ENCODE data around the gene MYL7.
"Not testable (repeated sequence)": the region's sequence is repeated elsewhere in the genome, so short reads cannot be mapped to it uniquely, and the experiment has no call there.

Gene MYL7

GRCh38 chr7:44127161-44127560 is 14.0 kb downstream of the MYL7 start:
- H3K4me1 ChIP-seq (ENCODE audit: control insufficient read depth in 1 of 2, insufficient read depth in 1 of 2, low read depth in 1 of 2, low read length in 1 of 2), result peaks cover 13 to 15% of the 10 kb centered on the region in 2 experiments
- no peak overlapping the region for H3K27ac ChIP-seq
- no peaks in the 10 kb centered on the region for H3K36me3 ChIP-seq
- TF ChIP-seq CTCF (IDR thresholded peaks at IDR 0.05), result no peak
- no peak overlapping the region for H3K4me3 ChIP-seq (ENCODE audit: low read depth in 1 of 2, low read length in 1 of 2)
- H3K9me3 ChIP-seq, result no peaks in the 10 kb centered on the region
- H3K27me3 ChIP-seq, result peaks cover 7% of the 10 kb centered on the region

- H3K27me3 ChIP-seq, result not testable (repeated sequence)
These were observed 14.6 kb downstream of the MYL7 start for GRCh38 chr7:44126574-44126973.

GRCh38 chr7:44124822-44125202 is 16.3 kb downstream of the MYL7 start:
- no peak for TF ChIP-seq CTCF (IDR thresholded peaks at IDR 0.05)
- Histone ChIP-seq H3K4me3 (ENCODE audit: low read depth in 1 of 2, low read length in 1 of 2) (no peak overlapping the region), H3K27me3 (peaks cover 7% of the 10 kb centered on the region), H3K36me3 (no peaks in the 10 kb centered on the region), H3K27ac (no peak overlapping the region), H3K9me3 (no peaks in the 10 kb centered on the region), H3K4me1 (ENCODE audit: control insufficient read depth in 1 of 2, insufficient read depth in 1 of 2, low read depth in 1 of 2, low read length in 1 of 2) (peaks cover 13 to 15% of the 10 kb centered on the region in 2 experiments)

More at GRCh38 chr7:44126574-44126973, 14.6 kb downstream of the MYL7 start:
- H3K4me1 ChIP-seq (ENCODE audit: control insufficient read depth in 1 of 2, insufficient read depth in 1 of 2, low read depth in 1 of 2, low read length in 1 of 2), result peaks cover 13 to 15% of the 10 kb centered on the region in 2 experiments
- H3K27ac ChIP-seq; H3K36me3 ChIP-seq; H3K9me3 ChIP-seq; H3K4me3 ChIP-seq (ENCODE audit: low read depth in 1 of 2, low read length in 1 of 2): not testable (repeated sequence)

- H3K27ac ChIP-seq, result peak within 1 kb of the TSS; percentile 37
- peak; percentile 52 for TF ChIP-seq CTCF (IDR thresholded peaks at IDR 0.05)
These were observed 17.7 kb downstream of the MYL7 start, which contains the start of gene POLD2 for GRCh38 chr7:44123190-44124003. TSS of gene POLD2 (minus strand) at chr7:44123548. CDS start at chr7:44122053, 1,495 bp downstream.

GRCh38 chr7:44122529-44122928 is 18.6 kb downstream of the MYL7 start:
- no peaks in the 10 kb centered on the region for H3K36me3 ChIP-seq
- peak overlapping the region; percentile 72 to 86 for H3K4me3 ChIP-seq (ENCODE audit: low read depth in 1 of 2, low read length in 1 of 2)
- peaks cover 13 to 15% of the 10 kb centered on the region in 2 experiments for H3K4me1 ChIP-seq (ENCODE audit: control insufficient read depth in 1 of 2, insufficient read depth in 1 of 2, low read depth in 1 of 2, low read length in 1 of 2)
- peaks cover 7% of the 10 kb centered on the region for H3K27me3 ChIP-seq
- TF ChIP-seq CTCF (IDR thresholded peaks at IDR 0.05), result no peak
- no peaks in the 10 kb centered on the region for H3K9me3 ChIP-seq
- no peak overlapping the region for H3K27ac ChIP-seq

More at GRCh38 chr7:44123190-44124003, 17.7 kb downstream of the MYL7 start, which contains the start of gene POLD2:
- Histone ChIP-seq H3K27me3 (peaks cover 7% of the 10 kb centered on the region), H3K9me3 (no peaks in the 10 kb centered on the region), H3K4me3 (ENCODE audit: low read depth in 1 of 2, low read length in 1 of 2) (peak within 1 kb of the TSS; percentile 72 to 86), H3K36me3 (no peaks in the 10 kb centered on the region), H3K4me1 (ENCODE audit: control insufficient read depth in 1 of 2, insufficient read depth in 1 of 2, low read depth in 1 of 2, low read length in 1 of 2) (peaks cover 13 to 15% of the 10 kb centered on the region in 2 experiments)

- no peak for TF ChIP-seq CTCF (IDR thresholded peaks at IDR 0.05)
- Histone ChIP-seq H3K27ac (no peak overlapping the region), H3K9me3 (no peaks in the 10 kb centered on the region), H3K36me3 (no peaks in the 10 kb centered on the region), H3K4me1 (ENCODE audit: control insufficient read depth in 1 of 2, insufficient read depth in 1 of 2, low read depth in 1 of 2, low read length in 1 of 2) (peaks cover 13 to 15% of the 10 kb centered on the region in 2 experiments), H3K4me3 (ENCODE audit: low read depth in 1 of 2, low read length in 1 of 2) (no peak overlapping the region), H3K27me3 (peaks cover 7% of the 10 kb centered on the region)
These were observed 19.2 kb downstream of the MYL7 start for GRCh38 chr7:44121761-44122420.

Measured in neutrophil (primary cell).